GM12801 (cell line): ENCODE measurements around the gene HAPLN1.

Experiments
- CTCF ChIP-seq: IDR thresholded peaks from one replicate; pipeline ENCODE4 v1.5.1; 2011; ENCODE audit warnings: control low read depth; ENCODE audit not compliant: insufficient read length; ENCODE audit errors: extremely low read depth

HAPLN1 gene

GRCh38 chr5:83724001-83724400, 3.3 kb upstream of the HAPLN1 start:
- TF ChIP-seq CTCF: no peak

GRCh38 chr5:83723031-83723430, 2.4 kb upstream of the HAPLN1 start:
- TF ChIP-seq CTCF: no peak

DNA sequence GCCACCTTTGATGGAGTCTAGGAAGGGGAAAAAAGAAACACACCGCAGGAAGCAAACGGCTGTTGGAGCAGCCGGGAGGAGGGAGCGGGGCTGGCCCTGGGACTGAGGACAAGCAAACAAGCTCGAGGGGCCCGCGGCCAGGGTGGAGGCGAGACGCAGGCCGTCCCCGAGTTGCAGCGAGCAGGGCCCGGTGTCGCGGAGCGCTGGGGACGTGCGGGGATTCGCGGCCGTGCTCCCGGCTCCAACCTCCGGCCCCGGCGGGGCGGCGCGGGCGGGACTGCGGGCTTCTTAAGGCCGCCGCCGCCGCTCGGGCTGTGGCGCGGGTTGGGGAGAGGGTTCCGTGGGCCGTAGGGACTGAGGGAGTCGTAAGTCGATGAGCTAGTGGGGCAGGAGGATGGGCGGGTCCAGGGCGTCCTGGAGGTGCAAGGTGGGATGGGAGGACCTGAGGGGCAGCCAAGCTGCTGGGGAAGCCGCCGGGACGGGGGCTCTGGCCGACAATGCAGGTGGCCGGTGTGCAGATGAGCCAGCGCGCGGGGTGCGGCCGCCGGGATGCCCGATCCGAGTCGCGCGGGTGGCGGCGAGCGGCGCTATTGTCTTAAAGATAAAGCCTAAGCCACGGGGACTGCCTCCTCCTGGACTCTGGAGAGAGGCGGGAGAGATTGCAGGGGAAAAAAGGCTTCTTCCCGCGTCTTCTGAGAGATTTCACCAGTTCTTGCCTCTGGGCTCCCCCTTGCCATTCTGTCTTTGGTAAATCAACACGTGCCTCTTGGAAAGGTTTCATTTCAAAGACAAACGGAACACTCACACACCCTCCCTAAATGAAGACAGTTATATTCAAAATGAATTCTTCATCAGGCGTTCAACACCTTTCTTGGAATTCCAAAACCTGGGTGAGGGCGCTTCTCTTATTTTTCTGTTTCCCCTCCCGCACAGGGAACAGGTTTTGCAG, 1.6 kb upstream of the HAPLN1 start:
- TF ChIP-seq CTCF: no peak

GRCh38 chr5:83718936-83719495, 1.6 kb downstream of the HAPLN1 start:
- TF ChIP-seq CTCF: no peak

GRCh38 chr5:83718195-83718825, 2.3 kb downstream of the HAPLN1 start:
- no peak for TF ChIP-seq CTCF

- no peak for TF ChIP-seq CTCF
These were observed 5.2 kb downstream of the HAPLN1 start for GRCh38 chr5:83715236-83716065.

GRCh38 chr5:83714810-83715209, 5.8 kb downstream of the HAPLN1 start:
- TF ChIP-seq CTCF: no peak
